Ovary (tissue), 3 donors: Measurements from ENCODE around the gene FAM53B.

ENCODE experiments used
- POLR2A ChIP-seq: fragments of 450-650 bp; IDR thresholded peaks from one replicate; pipeline ENCODE4 v1.6.1; 2017; ENCODE audit warnings: antibody characterized with exemption, mild to moderate bottlenecking, moderate library complexity
- TF ChIP-seq, protein P1 (sequence below), 3 donors: fragments of 450-650 bp in 2 of 3; fragments of 200-600 bp in 1 of 3; IDR thresholded peaks; one replicate each; pipeline versions ENCODE4 v1.5.1 to v1.8.0; 2016 to 2022; ENCODE audit warnings: antibody characterized with exemption in 3 of 3, mild to moderate bottlenecking in 1 of 3
- donor health status: DM: no; HTN: no; CAD: no.

DNA sequence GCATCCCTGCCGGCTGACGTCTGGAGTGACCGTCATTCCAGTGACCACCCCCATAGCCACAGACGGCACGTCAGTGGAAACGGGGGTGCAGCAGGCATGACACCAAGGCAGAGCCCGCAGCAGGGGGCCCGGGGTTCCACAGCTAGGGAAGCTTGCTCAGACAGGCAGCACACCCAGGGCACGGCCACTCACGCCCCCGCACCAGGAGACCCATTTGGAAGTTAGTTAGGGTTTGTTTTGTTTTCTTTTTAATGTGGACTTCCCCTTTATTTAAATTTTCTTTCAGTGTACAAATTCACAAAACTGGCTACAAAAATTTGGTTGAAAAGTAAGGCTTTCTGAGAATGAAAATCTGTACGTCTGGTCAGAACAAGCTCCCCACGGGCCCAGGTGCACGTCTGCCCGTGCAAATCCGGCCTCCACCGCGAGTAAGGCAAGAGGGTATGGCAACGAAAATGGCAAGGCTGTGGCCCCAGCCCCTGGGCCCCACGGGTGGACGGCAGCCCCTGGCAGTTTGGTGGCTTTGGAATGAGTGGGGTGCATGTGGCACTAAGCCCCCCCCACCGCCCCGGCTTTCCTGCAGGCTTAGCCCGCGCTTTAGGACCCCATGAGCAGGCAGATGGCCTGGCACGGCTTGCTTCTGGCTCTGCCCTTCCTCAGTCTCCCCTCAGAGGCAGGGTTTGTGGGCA is 124.2 kb downstream of the FAM53B start:
- TF ChIP-seq, protein P1, sequence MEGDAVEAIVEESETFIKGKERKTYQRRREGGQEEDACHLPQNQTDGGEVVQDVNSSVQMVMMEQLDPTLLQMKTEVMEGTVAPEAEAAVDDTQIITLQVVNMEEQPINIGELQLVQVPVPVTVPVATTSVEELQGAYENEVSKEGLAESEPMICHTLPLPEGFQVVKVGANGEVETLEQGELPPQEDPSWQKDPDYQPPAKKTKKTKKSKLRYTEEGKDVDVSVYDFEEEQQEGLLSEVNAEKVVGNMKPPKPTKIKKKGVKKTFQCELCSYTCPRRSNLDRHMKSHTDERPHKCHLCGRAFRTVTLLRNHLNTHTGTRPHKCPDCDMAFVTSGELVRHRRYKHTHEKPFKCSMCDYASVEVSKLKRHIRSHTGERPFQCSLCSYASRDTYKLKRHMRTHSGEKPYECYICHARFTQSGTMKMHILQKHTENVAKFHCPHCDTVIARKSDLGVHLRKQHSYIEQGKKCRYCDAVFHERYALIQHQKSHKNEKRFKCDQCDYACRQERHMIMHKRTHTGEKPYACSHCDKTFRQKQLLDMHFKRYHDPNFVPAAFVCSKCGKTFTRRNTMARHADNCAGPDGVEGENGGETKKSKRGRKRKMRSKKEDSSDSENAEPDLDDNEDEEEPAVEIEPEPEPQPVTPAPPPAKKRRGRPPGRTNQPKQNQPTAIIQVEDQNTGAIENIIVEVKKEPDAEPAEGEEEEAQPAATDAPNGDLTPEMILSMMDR (IDR thresholded peaks at IDR 0.05): no peak
- no peak for TF ChIP-seq POLR2A
